Activated T-helper 17 cell treated with anti-CD3 and anti-CD28 coated beads, Interleukin-2, amount 50 U/mL, for 72 hours (primary cell): ENCODE measurements around the gene DIPK1A. TPM values are rescaled to one million over a fixed set of nuclear protein-coding genes. Genes with fewer than 3 reads are reported as not detected.

Source experiments
- total RNA-seq, 2 donors: library from RNA; stranded (reverse); gene quantifications; one replicate each; pipeline ENCODE4 v1.2.3, GENCODE V29; 2022

The DIPK1A gene
- total RNA-seq, 2 donors from 2014 or later = 6.5 to 8.6 TPM

Other genes with a start within 250 kb of the DIPK1A start
- 10 to 100 TPM in 1 of 2 donors, 1 to 10 TPM in 1; 7.7 to 31.8 TPM for gene EVI5, start 176.4 kb downstream of the DIPK1A start, total RNA-seq
- gene RPL5, start 129.4 kb downstream of the DIPK1A start, total RNA-seq = 1,000 to 10,000 TPM; 1,253 to 1,604 TPM
- 10 to 100 TPM; 50.0 to 58.5 TPM for gene MTF2, start 117.8 kb upstream of the DIPK1A start, total RNA-seq
- gene TMED5, start 219.0 kb upstream of the DIPK1A start, total RNA-seq = 10 to 100 TPM; 37.6 to 43.1 TPM
- 10 to 100 TPM; 12.7 to 15.2 TPM for gene CCDC18, start 219.3 kb upstream of the DIPK1A start, total RNA-seq